Nephron progenitor cell (in vitro differentiated cells): ENCODE results near the gene MATN1.

ENCODE experiments used
- DNase-seq: peaks from one replicate; pipeline ENCODE4 v3.0.0; 2021
- H3K27ac Mint-ChIP-seq: 2 replicates; pipeline ENCODE4 v1.8.0; 2021; ENCODE audit warnings: mild to moderate bottlenecking, moderate library complexity, mixed read lengths
- H3K27me3 Mint-ChIP-seq: 2 replicates; pipeline ENCODE4 v1.8.0; 2021; ENCODE audit warnings: mild to moderate bottlenecking, low read depth, mixed read lengths; ENCODE audit not compliant: poor library complexity
- H3K36me3 Mint-ChIP-seq: 2 replicates; pipeline ENCODE4 v1.8.0; 2021; ENCODE audit warnings: low read depth, mixed read lengths
- H3K4me1 Mint-ChIP-seq: 2 replicates; pipeline ENCODE4 v1.8.0; 2021; ENCODE audit warnings: mixed read lengths
- H3K4me3 Mint-ChIP-seq: 2 replicates; pipeline ENCODE4 v1.8.0; 2021; ENCODE audit warnings: mild to moderate bottlenecking, moderate library complexity, mixed read lengths
- H3K9me3 Mint-ChIP-seq: 2 replicates; pipeline ENCODE4 v1.8.0; 2021; ENCODE audit warnings: mild to moderate bottlenecking, moderate library complexity, mixed read lengths
- TF ChIP-seq, protein P1 (sequence below): fragments of 200-600 bp; sonication (generic); IDR thresholded peaks from 2 replicates; pipeline ENCODE4 v1.5.0; 2021; ENCODE audit warnings: antibody characterized with exemption

The MATN1 gene

GRCh38 chr1:30707412-30708360, 15.7 kb downstream of the MATN1 start:
- Mint-ChIP-seq H3K4me3 (no peak overlapping the region), H3K36me3 (no peaks in the 10 kb centered on the region), H3K9me3 (no peaks in the 10 kb centered on the region), H3K4me1 (peaks cover 34% of the 10 kb centered on the region), H3K27me3 (peaks cover 17% of the 10 kb centered on the region), H3K27ac (no peak overlapping the region)
- peak; percentile 88 for DNase-seq
- TF ChIP-seq, protein P1, sequence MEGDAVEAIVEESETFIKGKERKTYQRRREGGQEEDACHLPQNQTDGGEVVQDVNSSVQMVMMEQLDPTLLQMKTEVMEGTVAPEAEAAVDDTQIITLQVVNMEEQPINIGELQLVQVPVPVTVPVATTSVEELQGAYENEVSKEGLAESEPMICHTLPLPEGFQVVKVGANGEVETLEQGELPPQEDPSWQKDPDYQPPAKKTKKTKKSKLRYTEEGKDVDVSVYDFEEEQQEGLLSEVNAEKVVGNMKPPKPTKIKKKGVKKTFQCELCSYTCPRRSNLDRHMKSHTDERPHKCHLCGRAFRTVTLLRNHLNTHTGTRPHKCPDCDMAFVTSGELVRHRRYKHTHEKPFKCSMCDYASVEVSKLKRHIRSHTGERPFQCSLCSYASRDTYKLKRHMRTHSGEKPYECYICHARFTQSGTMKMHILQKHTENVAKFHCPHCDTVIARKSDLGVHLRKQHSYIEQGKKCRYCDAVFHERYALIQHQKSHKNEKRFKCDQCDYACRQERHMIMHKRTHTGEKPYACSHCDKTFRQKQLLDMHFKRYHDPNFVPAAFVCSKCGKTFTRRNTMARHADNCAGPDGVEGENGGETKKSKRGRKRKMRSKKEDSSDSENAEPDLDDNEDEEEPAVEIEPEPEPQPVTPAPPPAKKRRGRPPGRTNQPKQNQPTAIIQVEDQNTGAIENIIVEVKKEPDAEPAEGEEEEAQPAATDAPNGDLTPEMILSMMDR: peak; percentile 89

DNA sequence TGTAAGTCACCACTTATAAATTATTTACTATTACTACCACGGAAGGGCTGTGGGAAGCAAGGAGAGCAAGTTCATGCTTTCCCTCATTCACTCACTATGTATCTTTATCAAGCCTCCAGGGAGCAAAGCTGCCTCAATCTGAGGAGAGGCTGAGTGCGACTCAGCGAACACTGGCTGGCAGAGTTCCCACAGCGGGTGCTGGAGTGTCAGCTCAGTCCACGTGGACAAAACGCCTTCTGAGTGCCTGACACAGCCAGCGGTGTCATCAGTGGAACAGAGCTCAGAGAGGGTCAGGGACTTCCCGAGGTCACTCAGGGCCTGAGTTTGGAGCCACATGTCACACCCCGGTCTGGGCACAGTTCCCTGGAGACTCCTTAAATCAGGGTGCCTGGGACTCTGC, 16.9 kb downstream of the MATN1 start:
- Mint-ChIP-seq H3K27ac (no peak overlapping the region), H3K4me1 (peaks cover 22% of the 10 kb centered on the region), H3K9me3 (no peaks in the 10 kb centered on the region), H3K4me3 (no peak overlapping the region), H3K27me3 (peaks cover 17% of the 10 kb centered on the region), H3K36me3 (no peaks in the 10 kb centered on the region)
- TF ChIP-seq, protein P1: no peak
- no peak for DNase-seq

- H3K36me3 Mint-ChIP-seq: no peaks in the 10 kb centered on the region
- no peak overlapping the region for H3K27ac Mint-ChIP-seq
- peaks cover 14% of the 10 kb centered on the region for H3K4me1 Mint-ChIP-seq
- DNase-seq: no peak
- H3K27me3 Mint-ChIP-seq: peaks cover 17% of the 10 kb centered on the region
- no peak overlapping the region for H3K4me3 Mint-ChIP-seq
- TF ChIP-seq, protein P1: no peak
- no peaks in the 10 kb centered on the region for H3K9me3 Mint-ChIP-seq
Measured at GRCh38 chr1:30705698-30706097, 17.7 kb downstream of the MATN1 start.

DNA sequence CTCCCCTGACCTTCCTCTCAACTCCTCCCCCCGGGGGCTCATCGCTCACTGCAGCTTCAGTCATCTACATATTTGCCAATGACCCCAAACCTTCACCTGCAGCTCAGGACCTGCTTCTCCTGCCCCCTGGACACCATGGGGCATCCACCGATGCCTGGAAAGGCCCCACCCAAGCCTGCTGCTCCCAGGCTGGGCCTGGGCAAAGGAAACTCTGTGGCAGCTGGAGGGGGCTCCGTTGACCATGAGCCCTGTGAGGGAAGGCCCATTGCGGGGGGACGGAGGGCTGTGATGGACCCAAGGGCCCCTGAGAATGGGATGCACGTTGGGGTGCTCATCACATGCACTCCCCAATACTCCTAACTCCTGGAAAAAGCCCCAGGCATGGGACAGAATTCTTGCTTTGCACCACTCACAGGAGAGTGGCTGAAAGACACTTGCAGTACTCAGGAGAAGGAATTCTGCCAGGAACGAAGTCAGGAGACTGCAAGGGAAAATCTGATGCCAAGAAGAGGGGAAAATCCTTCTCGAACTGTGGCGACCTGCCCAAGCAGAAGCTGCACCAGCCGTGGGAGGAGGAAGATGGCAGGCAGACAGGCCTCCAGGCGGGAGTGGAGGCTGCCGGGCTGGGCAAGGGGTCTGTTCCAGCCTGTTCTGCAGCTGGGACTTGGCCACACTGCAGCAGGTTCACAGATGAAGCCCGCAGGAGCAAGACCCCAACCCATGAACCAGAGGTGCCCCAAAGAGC, 18.4 kb downstream of the MATN1 start:
- no peaks in the 10 kb centered on the region for H3K36me3 Mint-ChIP-seq
- H3K4me3 Mint-ChIP-seq: no peak overlapping the region

DNA sequence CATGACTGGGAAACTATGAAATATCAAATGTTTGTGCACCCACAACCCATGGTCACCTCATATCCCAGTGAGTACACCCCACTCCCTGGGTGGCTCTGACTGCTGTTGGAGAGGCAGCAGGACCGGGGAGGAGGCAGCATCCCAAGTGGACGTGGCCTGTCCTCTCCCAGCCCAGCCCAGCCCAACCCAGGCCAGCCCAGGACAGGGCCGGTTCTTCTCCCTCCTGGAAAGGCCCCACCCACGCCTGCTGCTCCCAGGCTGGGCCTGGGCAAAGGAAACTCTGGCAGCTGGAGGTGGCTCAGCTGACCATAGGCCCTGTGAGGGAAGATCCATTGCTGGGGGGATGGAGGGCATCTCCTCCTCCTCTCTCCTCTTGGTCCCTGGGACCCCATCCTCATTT, 19.1 kb downstream of the MATN1 start:
- Mint-ChIP-seq H3K9me3 (no peaks in the 10 kb centered on the region), H3K4me3 (no peak overlapping the region), H3K27ac (no peak overlapping the region), H3K4me1 (peaks cover 5% of the 10 kb centered on the region), H3K36me3 (no peaks in the 10 kb centered on the region), H3K27me3 (peaks cover 17% of the 10 kb centered on the region)
- no peak for DNase-seq
- TF ChIP-seq, protein P1: no peak

More for the DNA sequence above, 18.4 kb downstream of the MATN1 start:
- peaks cover 6% of the 10 kb centered on the region for H3K4me1 Mint-ChIP-seq
- no peaks in the 10 kb centered on the region for H3K9me3 Mint-ChIP-seq
- DNase-seq: no peak
- peaks cover 17% of the 10 kb centered on the region for H3K27me3 Mint-ChIP-seq
- TF ChIP-seq, protein P1: no peak
- no peak overlapping the region for H3K27ac Mint-ChIP-seq
